Aorta (tissue), 5 donors: ENCODE data around the gene FRMD1. TPM values are rescaled to one million over a fixed set of nuclear protein-coding genes. Genes with fewer than 3 reads are reported as not detected.

Experiments used
- ATAC-seq: fragments of 200-7000 bp; cut with Tn5 transposase; one replicate; pipeline ENCODE4 v1.9.1; 2022; ENCODE audit warnings: moderate library complexity; ENCODE audit not compliant: low FRiP score
- DNase-seq, 2 donors: peaks; one replicate each; pipeline ENCODE4 v3.0.0-alpha.2; 2020
- H3K27ac ChIP-seq, 2 donors: one replicate each; pipeline ENCODE4 v1.5.1; 2013; ENCODE audit warnings: low read length in 2 of 2, mild to moderate bottlenecking in 2 of 2, moderate library complexity in 2 of 2, control low read depth in 1 of 2, inconsistent platforms in 1 of 2, low read depth in 1 of 2
- H3K27me3 ChIP-seq, 2 donors: one replicate each; pipeline ENCODE4 v1.6.1; 2013; ENCODE audit warnings: control low read depth in 1 of 2, low read length in 1 of 2, mild to moderate bottlenecking in 1 of 2, moderate library complexity in 1 of 2; ENCODE audit not compliant: insufficient read depth in 2 of 2, control insufficient read depth in 1 of 2
- H3K36me3 ChIP-seq, 2 donors: one replicate each; pipeline ENCODE4 v1.6.1; 2013; ENCODE audit warnings: control low read depth in 1 of 2, low read length in 1 of 2, mild to moderate bottlenecking in 1 of 2; ENCODE audit not compliant: insufficient read depth in 2 of 2, control insufficient read depth in 1 of 2
- H3K4me1 ChIP-seq, 2 donors: one replicate each; pipeline ENCODE4 v1.6.1; 2013; ENCODE audit warnings: low read length in 2 of 2, control low read depth in 1 of 2, mild to moderate bottlenecking in 1 of 2, moderate library complexity in 1 of 2; ENCODE audit not compliant: insufficient read depth in 2 of 2, control insufficient read depth in 1 of 2
- H3K4me3 ChIP-seq, 2 donors: one replicate each; pipeline ENCODE4 v1.5.1; 2013; ENCODE audit warnings: low read length in 2 of 2, control low read depth in 1 of 2, mild to moderate bottlenecking in 1 of 2
- H3K9me3 ChIP-seq: one replicate; pipeline ENCODE4 v1.6.1; 2013; ENCODE audit warnings: mild to moderate bottlenecking, low read length; ENCODE audit not compliant: control insufficient read depth
- WGBS, 2 donors: extraction: QIAGEN DNeasy Blood & Tissue Kit; methylation state at CpG; one replicate each; pipeline ENCODE4 v1.1.7; 2013; 5-methylcytosine and 5-hydroxymethylcytosine counted together
- intact Hi-C, 2 donors: fragments of 100-400 bp; cut with DNase I; formaldehyde crosslinking; loops; one replicate each; pipeline versions ENCODE4 v1.14.2 to v1.15.0; 2022
- polyA plus RNA-seq, 2 donors: library from polyadenylated mRNA; stranded (reverse); fragments of 200-250 nt; gene quantifications; one replicate each; pipeline ENCODE4 v1.2.3, GENCODE V29; 2013
- total RNA-seq, 2 donors: library from RNA; stranded (reverse); fragmentation: NEBNext Ultra II Directional; extraction: Animal tissue kit (Norgen Biotek cat#: 25700); gene quantifications; one replicate each; pipeline ENCODE4 v1.2.1, GENCODE V29; 2021
- donor health status: healthy with polysubstance abuse.
- donor health status: Bipolar disorder and iron deficiency.
- donor health status: DM: no; HTN: no; CAD: no.
- donor health status: DM: no; HTN: no; CAD: no.
- donor health status: DM: yes; HTN: yes; CAD: no.

FRMD1 gene
- total and polyA plus RNA-seq, 4 donors = 0.03 to 0.38 (median 0.13) TPM

- H3K9me3 ChIP-seq = no peaks in the 10 kb centered on the region
- no peaks in the 10 kb centered on the region for H3K4me1 ChIP-seq
- no peak for ATAC-seq
- intact Hi-C loops = no loop called here
- no peak overlapping the region for H3K4me3 ChIP-seq
- WGBS, 2 donors = 97% methylated on average over 11 of the region's 11 CpGs
- peak in 1 of 2 donors; percentile 57 for DNase-seq
- no peak overlapping the region for H3K27ac ChIP-seq
- H3K36me3 ChIP-seq = no peaks in the 10 kb centered on the region
- H3K27me3 ChIP-seq = no peaks in the 10 kb centered on the region
Observed at GRCh38 chr6:168116438-168116974, 37.5 kb upstream of the FRMD1 start.

- no peak overlapping the region for H3K4me3 ChIP-seq
- no peak for ATAC-seq
- no peaks in the 10 kb centered on the region for H3K4me1 ChIP-seq
- H3K27me3 ChIP-seq = no peaks in the 10 kb centered on the region
- H3K9me3 ChIP-seq = no peaks in the 10 kb centered on the region
- H3K27ac ChIP-seq = no peak overlapping the region
- intact Hi-C loops = no loop called here
- 85 to 94% methylated on average over 5 of the region's 5 CpGs for WGBS, 2 donors
- peak in 1 of 2 donors; percentile 60 for DNase-seq
- no peaks in the 10 kb centered on the region for H3K36me3 ChIP-seq
Observed at GRCh38 chr6:168115748-168116437, 36.9 kb upstream of the FRMD1 start.

- Histone ChIP-seq H3K9me3 (no peaks in the 10 kb centered on the region), H3K36me3 (no peaks in the 10 kb centered on the region), H3K27me3 (no peaks in the 10 kb centered on the region), H3K4me3 (no peak overlapping the region), H3K4me1 (no peaks in the 10 kb centered on the region), H3K27ac (no peak overlapping the region)
- peak in 1 of 2 donors; percentile 10 for DNase-seq
- ATAC-seq = no peak
- intact Hi-C loops = no loop called here
- 95 to 97% methylated on average over 8 of the region's 8 CpGs for WGBS, 2 donors
Observed at GRCh38 chr6:168113226-168113625, 34.2 kb upstream of the FRMD1 start.

DNA sequence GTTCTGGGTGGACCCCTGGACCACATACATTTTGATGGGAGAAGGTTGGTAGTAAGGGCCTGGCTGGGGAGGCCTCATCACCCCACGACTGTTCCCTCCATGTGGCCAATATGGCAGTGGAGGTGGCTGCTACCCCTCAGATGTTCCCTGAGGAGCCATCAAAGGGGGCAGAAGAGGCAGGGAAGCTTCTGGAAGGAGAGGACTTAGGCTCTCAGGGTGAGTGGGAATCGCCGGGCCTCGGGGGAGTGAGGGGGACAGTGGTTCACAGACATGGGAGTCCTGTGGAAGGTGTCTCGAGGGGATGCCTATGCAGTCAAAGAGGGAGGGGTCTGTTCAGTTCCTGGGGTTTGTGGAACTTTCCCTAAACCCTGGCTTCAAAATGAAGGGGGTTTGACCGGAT, 32.9 kb upstream of the FRMD1 start:
- WGBS, 2 donors = 96 to 98% methylated on average over 6 of the region's 6 CpGs
- Histone ChIP-seq H3K9me3 (no peaks in the 10 kb centered on the region), H3K27me3 (no peaks in the 10 kb centered on the region), H3K36me3 (no peaks in the 10 kb centered on the region), H3K4me1 (no peaks in the 10 kb centered on the region), H3K27ac (no peak overlapping the region), H3K4me3 (no peak overlapping the region)
- peak in 1 of 2 donors; percentile 30 for DNase-seq
- no peak for ATAC-seq
- intact Hi-C loops = no loop called here

- intact Hi-C loops = no loop called here
- ATAC-seq = no peak
- no peaks in the 10 kb centered on the region for H3K9me3 ChIP-seq
- H3K4me3 ChIP-seq = no peak overlapping the region
- H3K27me3 ChIP-seq = no peaks in the 10 kb centered on the region
- WGBS, 2 donors = 94 to 96% methylated on average over 3 of the region's 3 CpGs
- H3K27ac ChIP-seq = no peak overlapping the region
- no peaks in the 10 kb centered on the region for H3K4me1 ChIP-seq
- H3K36me3 ChIP-seq = no peaks in the 10 kb centered on the region
- DNase-seq = no peak
Observed at GRCh38 chr6:168110437-168110836, 31.4 kb upstream of the FRMD1 start.

GRCh38 chr6:168109171-168109570, 30.2 kb upstream of the FRMD1 start:
- H3K9me3 ChIP-seq = no peaks in the 10 kb centered on the region
- no peaks in the 10 kb centered on the region for H3K36me3 ChIP-seq
- intact Hi-C loops = no loop called here
- H3K27ac ChIP-seq = no peak overlapping the region
- DNase-seq (peak in 1 of 2 donors; percentile 55), ATAC-seq (no peak)
- 96 to 99% methylated on average over 12 of the region's 12 CpGs for WGBS, 2 donors
- no peaks in the 10 kb centered on the region for H3K27me3 ChIP-seq
- no peak overlapping the region for H3K4me3 ChIP-seq
- H3K4me1 ChIP-seq = no peaks in the 10 kb centered on the region

DNA sequence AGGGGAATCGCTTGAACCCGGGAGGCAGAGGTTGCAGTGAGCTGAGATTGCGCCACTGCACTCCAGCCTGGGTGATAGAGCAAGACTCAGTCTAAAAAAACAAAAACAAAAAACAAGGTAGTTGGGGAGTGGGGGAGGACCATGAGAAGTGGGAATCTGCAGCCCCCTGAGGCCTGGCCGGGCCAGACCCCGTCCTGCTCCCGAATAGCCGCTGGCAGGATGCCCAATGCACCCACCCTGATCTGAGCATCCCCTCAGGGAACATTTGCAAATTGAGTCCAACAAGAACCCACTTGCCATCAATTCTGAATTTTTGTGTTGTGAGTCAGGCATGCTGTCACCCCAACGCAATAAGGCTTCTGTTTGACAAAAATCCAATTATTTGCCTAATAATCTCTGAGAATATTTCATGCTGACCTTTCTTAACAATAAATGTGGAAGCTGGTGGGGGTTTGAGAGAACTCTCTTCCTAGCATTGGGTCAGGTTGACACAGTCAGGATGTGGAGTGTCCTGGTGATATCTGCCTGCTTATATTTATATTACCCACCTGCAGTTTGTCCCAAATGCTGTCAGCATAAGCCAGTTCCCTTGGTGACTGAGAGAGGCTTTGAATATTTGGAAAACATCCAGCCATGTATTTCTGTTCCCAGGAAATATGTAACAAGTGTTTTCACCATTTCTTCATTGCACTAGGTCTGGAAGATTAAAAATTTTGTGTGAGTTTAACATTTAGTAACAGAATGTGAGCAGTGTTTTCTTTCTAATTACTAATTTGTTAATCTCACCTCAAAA, 28.4 kb upstream of the FRMD1 start:
- Histone ChIP-seq H3K36me3 (no peaks in the 10 kb centered on the region), H3K4me1 (no peaks in the 10 kb centered on the region), H3K27ac (no peak overlapping the region), H3K9me3 (no peaks in the 10 kb centered on the region), H3K27me3 (no peaks in the 10 kb centered on the region), H3K4me3 (no peak overlapping the region)
- 55 to 58% methylated on average over 8 of the region's 8 CpGs for WGBS, 2 donors
- intact Hi-C loops = no loop called here
- DNase-seq (peak; percentile 25 to 71), ATAC-seq (no peak)

DNA sequence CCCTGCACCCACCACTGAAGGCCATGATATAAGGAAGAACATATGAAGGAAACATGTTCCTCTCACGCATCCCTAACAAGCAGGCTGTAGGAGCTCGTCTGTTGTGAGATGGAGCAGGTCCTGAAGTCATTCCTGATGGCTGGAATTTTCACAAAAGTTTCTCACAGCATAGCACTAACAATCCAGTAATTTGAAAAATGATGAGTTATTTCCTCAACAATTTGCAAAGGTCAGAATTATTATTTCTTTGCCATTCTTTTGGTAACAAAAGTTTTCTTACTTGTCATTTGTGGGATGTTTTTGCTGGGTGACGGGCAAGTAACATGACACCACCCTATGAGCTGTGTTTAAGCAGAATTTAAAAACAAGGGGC, 27.6 kb upstream of the FRMD1 start:
- intact Hi-C loops = no loop called here
- DNase-seq (no peak), ATAC-seq (no peak)
- WGBS, 2 donors = 66 to 78% methylated on average over 3 of the region's 3 CpGs
- no peaks in the 10 kb centered on the region for H3K36me3 ChIP-seq
- H3K27ac ChIP-seq = no peak overlapping the region
- no peaks in the 10 kb centered on the region for H3K27me3 ChIP-seq
- no peaks in the 10 kb centered on the region for H3K9me3 ChIP-seq
- H3K4me3 ChIP-seq = no peak overlapping the region
- no peaks in the 10 kb centered on the region for H3K4me1 ChIP-seq
